ENCODE measurements around the gene FXYD2. TPM values are rescaled to one million over a fixed set of nuclear protein-coding genes. Genes with fewer than 3 reads are reported as not detected.
A peak's percentile ranks its signal among the peaks of the same experiment; 100 is the strongest.

Gene FXYD2
- total RNA-seq, 4 donors from 2014 or later, result 0.50 to 3.0 (median 1.2) TPM

DNA sequence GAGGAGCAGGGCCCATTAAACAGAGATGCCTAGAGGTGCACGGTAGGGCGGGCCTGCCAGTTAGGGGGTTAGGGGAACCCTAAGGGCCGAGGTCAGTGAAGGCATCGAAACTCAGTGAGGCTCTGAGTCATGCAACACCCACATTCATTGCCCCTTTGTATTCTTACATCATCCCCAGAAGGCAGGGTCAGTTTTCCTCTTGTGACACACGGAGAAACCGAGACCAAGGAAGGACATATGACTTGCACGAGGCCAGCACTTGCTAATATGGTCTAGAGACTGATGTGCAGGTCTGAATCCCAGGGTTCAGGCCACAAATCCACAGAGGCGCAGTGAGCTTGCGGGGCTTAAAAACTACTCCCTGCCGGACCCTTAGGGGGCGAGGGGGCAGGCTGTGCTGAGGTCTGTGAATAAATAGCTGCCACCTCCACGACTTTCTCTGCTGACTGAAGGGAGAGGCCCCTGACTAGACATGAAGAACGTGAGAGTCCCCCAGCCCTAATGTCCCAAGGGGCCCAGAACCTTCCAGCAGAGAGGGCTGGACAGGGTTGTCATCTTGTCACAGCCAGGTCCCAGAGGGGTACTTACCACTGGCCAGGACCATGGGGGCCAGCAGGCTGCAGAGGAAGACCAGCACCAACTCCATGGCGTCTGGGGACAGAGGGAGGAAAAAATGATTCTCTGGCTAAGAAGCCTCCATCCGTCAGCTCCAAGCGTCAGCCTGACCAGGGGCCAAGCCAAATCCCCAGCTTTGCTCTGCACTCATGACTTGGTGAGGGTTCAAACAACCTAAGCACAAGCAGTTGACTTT, 17.8 kb upstream of the FXYD2 start:
- H3K27ac ChIP-seq, result peak overlapping the region in 1 of 4 donors; percentile 37
- H3K4me3 ChIP-seq, result no peak overlapping the region
- no peaks in the 10 kb centered on the region for H3K9me3 ChIP-seq
- H3K36me3 ChIP-seq, result peaks cover 0 to 38% of the 10 kb centered on the region in 2 donors
- peak; percentile 46 for ATAC-seq
- WGBS, 2 donors (ENCODE audit: low coverage in 1 of 2), result 66 to 100% methylated on average over 2 to 5 of the region's 16 CpGs
- no peaks in the 10 kb centered on the region for H3K27me3 ChIP-seq
- peaks cover 0 to 21% (median 0%) of the 10 kb centered on the region in 3 donors for H3K4me1 ChIP-seq
- TF ChIP-seq, protein P1, sequence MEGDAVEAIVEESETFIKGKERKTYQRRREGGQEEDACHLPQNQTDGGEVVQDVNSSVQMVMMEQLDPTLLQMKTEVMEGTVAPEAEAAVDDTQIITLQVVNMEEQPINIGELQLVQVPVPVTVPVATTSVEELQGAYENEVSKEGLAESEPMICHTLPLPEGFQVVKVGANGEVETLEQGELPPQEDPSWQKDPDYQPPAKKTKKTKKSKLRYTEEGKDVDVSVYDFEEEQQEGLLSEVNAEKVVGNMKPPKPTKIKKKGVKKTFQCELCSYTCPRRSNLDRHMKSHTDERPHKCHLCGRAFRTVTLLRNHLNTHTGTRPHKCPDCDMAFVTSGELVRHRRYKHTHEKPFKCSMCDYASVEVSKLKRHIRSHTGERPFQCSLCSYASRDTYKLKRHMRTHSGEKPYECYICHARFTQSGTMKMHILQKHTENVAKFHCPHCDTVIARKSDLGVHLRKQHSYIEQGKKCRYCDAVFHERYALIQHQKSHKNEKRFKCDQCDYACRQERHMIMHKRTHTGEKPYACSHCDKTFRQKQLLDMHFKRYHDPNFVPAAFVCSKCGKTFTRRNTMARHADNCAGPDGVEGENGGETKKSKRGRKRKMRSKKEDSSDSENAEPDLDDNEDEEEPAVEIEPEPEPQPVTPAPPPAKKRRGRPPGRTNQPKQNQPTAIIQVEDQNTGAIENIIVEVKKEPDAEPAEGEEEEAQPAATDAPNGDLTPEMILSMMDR (IDR thresholded peaks at IDR 0.05), result no peak
- TF ChIP-seq EP300 (IDR thresholded peaks at IDR 0.05) (no peak), POLR2AphosphoS5 (IDR thresholded peaks at IDR 0.05) (no peak), POLR2A (IDR thresholded peaks at IDR 0.05) (no peak)

DNA sequence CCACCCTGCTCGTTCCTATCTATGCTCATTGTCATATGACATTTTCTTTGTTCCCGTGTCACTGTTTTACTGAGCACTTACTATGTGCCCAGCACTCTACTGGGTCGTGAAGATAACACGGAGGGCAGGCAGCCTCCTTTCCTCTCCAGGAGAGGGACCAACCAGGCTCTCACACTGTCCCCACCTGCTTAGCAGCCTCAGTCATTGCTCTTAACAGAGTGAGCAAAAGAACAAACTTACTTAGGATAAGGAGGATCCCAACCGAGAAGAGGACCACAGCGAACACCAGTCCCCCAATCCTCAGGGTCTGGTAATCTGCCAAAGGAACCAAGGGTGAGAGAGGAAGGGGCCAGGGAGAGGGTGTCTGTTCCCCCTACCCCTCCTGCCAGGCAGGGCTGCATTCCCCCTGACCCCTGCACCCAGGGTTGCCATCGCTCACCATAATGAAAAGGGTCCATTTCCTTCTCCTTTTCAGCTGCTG, 17.0 kb upstream of the FXYD2 start:
- Histone ChIP-seq H3K4me1 (peaks cover 0 to 21% (median 0%) of the 10 kb centered on the region in 3 donors), H3K27ac (peak overlapping the region in 1 of 4 donors; percentile 19), H3K36me3 (peaks cover 0 to 44% of the 10 kb centered on the region in 2 donors), H3K4me3 (no peak overlapping the region), H3K9me3 (no peaks in the 10 kb centered on the region), H3K27me3 (no peaks in the 10 kb centered on the region)
- no peak for TF ChIP-seq POLR2AphosphoS5 (IDR thresholded peaks at IDR 0.05)
- TF ChIP-seq, protein P1 (IDR thresholded peaks at IDR 0.05), result no peak
- no peak for TF ChIP-seq POLR2A (IDR thresholded peaks at IDR 0.05)
- no peak for TF ChIP-seq EP300 (IDR thresholded peaks at IDR 0.05)
- 81 to 85% methylated on average over 3 to 6 of the region's 7 CpGs for WGBS, 2 donors (ENCODE audit: low coverage in 1 of 2)
- no peak for ATAC-seq

DNA sequence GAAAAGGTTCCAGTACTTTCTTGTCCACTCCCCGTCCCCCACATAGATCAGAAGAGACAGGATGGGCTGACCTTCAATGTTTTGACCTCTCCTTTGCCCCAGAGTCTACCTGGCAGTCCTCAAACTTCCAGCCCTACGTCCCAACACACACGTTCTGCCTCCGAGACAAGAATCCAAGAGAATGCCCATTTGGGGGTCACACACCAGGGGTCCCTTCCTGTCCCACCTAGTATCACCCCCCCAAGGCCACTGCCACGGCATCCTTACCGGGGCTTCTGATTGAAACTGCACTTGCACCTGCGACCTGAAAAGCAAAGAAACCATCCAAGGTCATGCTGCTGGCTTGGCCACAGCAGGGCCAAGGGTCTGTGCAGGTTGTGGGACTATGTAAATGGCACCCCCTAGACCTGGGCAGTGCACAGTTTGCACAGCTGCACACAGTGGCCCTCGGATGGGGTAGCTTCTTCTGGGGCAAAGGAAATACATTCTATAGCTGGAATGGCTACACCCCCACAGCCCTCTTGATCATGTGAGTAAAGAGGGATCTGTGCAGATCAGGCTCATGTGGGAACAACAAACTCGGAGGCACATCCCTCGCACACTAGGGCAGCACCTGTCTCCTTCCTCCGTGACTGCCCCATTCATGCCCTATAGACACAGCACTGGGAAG, 16.5 kb upstream of the FXYD2 start:
- Histone ChIP-seq H3K4me1 (peaks cover 0 to 21% (median 0%) of the 10 kb centered on the region in 3 donors), H3K36me3 (peaks cover 0 to 48% of the 10 kb centered on the region in 2 donors), H3K4me3 (no peak overlapping the region), H3K9me3 (no peaks in the 10 kb centered on the region), H3K27me3 (no peaks in the 10 kb centered on the region), H3K27ac (no peak overlapping the region)
- no peak for TF ChIP-seq POLR2AphosphoS5 (IDR thresholded peaks at IDR 0.05)
- no peak for TF ChIP-seq EP300 (IDR thresholded peaks at IDR 0.05)
- no peak for TF ChIP-seq POLR2A (IDR thresholded peaks at IDR 0.05)
- TF ChIP-seq, protein P1 (IDR thresholded peaks at IDR 0.05), result no peak
- WGBS, 2 donors (ENCODE audit: low coverage in 1 of 2), result 86 to 92% methylated on average over 5 to 9 of the region's 11 CpGs
- no peak for ATAC-seq

DNA sequence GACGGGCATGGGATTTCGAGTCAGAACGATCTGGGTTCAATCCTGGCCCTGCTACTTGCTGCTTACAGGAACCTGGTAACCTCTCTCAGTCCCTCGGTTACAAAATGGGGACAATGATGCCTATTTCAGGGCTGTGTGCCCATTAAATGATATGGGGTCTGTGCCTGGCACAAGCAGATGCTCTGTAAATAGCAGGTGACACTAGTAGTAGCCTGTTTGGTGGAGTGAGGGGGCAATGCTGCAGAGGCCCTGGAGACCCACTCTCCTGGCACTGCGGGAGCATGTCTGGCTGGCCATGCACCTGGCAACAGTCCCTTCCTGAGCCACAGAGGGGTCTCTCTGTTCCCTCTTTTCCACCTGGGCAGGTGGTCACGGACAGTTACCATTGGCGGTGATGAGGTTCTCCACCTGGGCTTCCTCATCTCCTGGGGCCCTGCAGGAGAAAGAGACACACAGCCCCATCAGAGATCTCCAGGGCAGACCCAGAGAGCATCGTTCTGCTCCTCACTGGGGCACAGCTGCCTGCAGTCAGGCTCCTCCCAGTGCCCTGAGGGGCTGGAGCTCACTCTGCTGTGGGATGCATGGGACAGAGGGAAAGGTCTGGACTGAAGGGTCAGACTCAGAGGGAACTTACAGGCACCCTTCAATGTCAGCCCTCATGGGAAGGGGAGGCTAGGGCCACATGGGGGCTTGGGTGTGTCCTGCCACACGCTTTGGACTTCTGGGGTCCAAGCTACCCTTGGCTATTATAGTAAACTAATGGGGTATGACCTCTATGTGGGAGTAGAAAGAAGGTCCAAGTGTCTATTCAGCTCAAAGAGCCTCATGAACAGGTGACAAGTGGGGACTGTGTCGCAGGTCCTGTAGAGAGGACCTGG, 15.6 kb upstream of the FXYD2 start:
- Histone ChIP-seq H3K27ac (no peak overlapping the region), H3K27me3 (no peaks in the 10 kb centered on the region), H3K4me3 (no peak overlapping the region), H3K36me3 (peaks cover 0 to 53% of the 10 kb centered on the region in 2 donors), H3K9me3 (no peaks in the 10 kb centered on the region), H3K4me1 (peaks cover 0 to 21% (median 0%) of the 10 kb centered on the region in 3 donors)
- WGBS, 2 donors (ENCODE audit: low coverage in 1 of 2), result 90 to 100% methylated on average over 2 to 3 of the region's 10 CpGs
- no peak for TF ChIP-seq POLR2AphosphoS5 (IDR thresholded peaks at IDR 0.05)
- TF ChIP-seq EP300 (IDR thresholded peaks at IDR 0.05), result no peak
- TF ChIP-seq, protein P1 (IDR thresholded peaks at IDR 0.05), result no peak
- no peak for ATAC-seq
